ENCODE data around the gene SQSTM1.

Gene SQSTM1

GRCh38 chr5:179820483-179821297, at the start of gene SQSTM1:
Gene SQSTM1, plus strand, starts transcription at chr5:179820905. Its CDS starts 32 bp downstream, at chr5:179820937.
- ChIA-PET POLR2A (interaction anchor here (0.5 to 2.6 kb wide), 16 partner anchors 9 to 510 kb away, joined by 3 to 15 read pairs (median 4); partner anchors contain the start of genes HNRNPH1, MAML1 and MGAT4B), CTCF (interaction anchor here (1.6 kb wide), 1 partner anchor 24 kb away, joined by 9 read pairs; no protein-coding TSS in a partner anchor)
- peak within 1 kb of the TSS; percentile 86 for H3K4me3 ChIP-seq (ENCODE audit: low read depth, low read length)
- DNase-seq (ENCODE audit: low read depth, low spot score): no peak
- TF ChIP-seq CTCF (IDR thresholded peaks at IDR 0.05; ENCODE audit: insufficient read depth, low read length, missing control alignments): peak; percentile 2

- no peak for TF ChIP-seq CTCF (IDR thresholded peaks at IDR 0.05; ENCODE audit: insufficient read depth, low read length, missing control alignments)
- POLR2A ChIA-PET: no interaction called here
- CTCF ChIA-PET: interaction anchor here (0.9 to 1.9 kb wide), 5 partner anchors 9 to 25 kb away, joined by 3 to 10 read pairs (median 4); no protein-coding TSS in a partner anchor
- H3K4me3 ChIP-seq (ENCODE audit: low read depth, low read length): no peak overlapping the region
- no peak for DNase-seq (ENCODE audit: low read depth, low spot score)
These were observed 49.3 kb upstream of the SQSTM1 start for GRCh38 chr5:179771311-179771895.

- DNase-seq (ENCODE audit: low read depth, low spot score): no peak
- POLR2A ChIA-PET: no interaction called here
- CTCF ChIA-PET: interaction anchor here (1.1 to 1.8 kb wide), 2 partner anchors 9 kb away, joined by 3 to 10 read pairs; no protein-coding TSS in a partner anchor
- no peak for TF ChIP-seq CTCF (IDR thresholded peaks at IDR 0.05; ENCODE audit: insufficient read depth, low read length, missing control alignments)
- no peak overlapping the region for H3K4me3 ChIP-seq (ENCODE audit: low read depth, low read length)
These were observed 48.4 kb upstream of the SQSTM1 start for GRCh38 chr5:179772351-179772750.

GRCh38 chr5:179773686-179774040, 47.0 kb upstream of the SQSTM1 start:
- no peak for TF ChIP-seq CTCF (IDR thresholded peaks at IDR 0.05; ENCODE audit: insufficient read depth, low read length, missing control alignments)
- POLR2A ChIA-PET: no interaction called here
- CTCF ChIA-PET: interaction anchor here (4.4 kb wide), 1 partner anchor 10 kb away, joined by 29 read pairs; no protein-coding TSS in a partner anchor
- no peak overlapping the region for H3K4me3 ChIP-seq (ENCODE audit: low read depth, low read length)
- DNase-seq (ENCODE audit: low read depth, low spot score): no peak

- CTCF ChIA-PET: interaction anchor here (1.1 to 4.4 kb wide), 2 partner anchors 9 to 11 kb away, joined by 3 to 29 read pairs; no protein-coding TSS in a partner anchor
- TF ChIP-seq CTCF (IDR thresholded peaks at IDR 0.05; ENCODE audit: insufficient read depth, low read length, missing control alignments): no peak
- POLR2A ChIA-PET: no interaction called here
- H3K4me3 ChIP-seq (ENCODE audit: low read depth, low read length): no peak overlapping the region
- DNase-seq (ENCODE audit: low read depth, low spot score): no peak
These were observed 46.3 kb upstream of the SQSTM1 start for GRCh38 chr5:179774442-179774841.

- ChIA-PET CTCF (interaction anchor here (0.8 to 4.4 kb wide), 5 partner anchors 9 to 15 kb away, joined by 3 to 29 read pairs (median 4); no protein-coding TSS in a partner anchor), POLR2A (no interaction called here)
- H3K4me3 ChIP-seq (ENCODE audit: low read depth, low read length): no peak overlapping the region
- no peak for DNase-seq (ENCODE audit: low read depth, low spot score)
- TF ChIP-seq CTCF (IDR thresholded peaks at IDR 0.05; ENCODE audit: insufficient read depth, low read length, missing control alignments): no peak
These were observed 44.2 kb upstream of the SQSTM1 start for GRCh38 chr5:179776411-179776938.

Data from AG04449 (cell line).